Osteocyte (in vitro differentiated cells): ENCODE measurements around the gene PADI2. TPM values are rescaled to one million over a fixed set of nuclear protein-coding genes. Genes with fewer than 3 reads are reported as not detected.

Experiments
- DNase-seq: peaks from one replicate; pipeline ENCODE4 v3.0.0; 2021; ENCODE audit warnings: mixed read lengths; ENCODE audit not compliant: unreplicated experiment; ENCODE audit errors: extremely low spot score
- H3K27ac Mint-ChIP-seq: one replicate; pipeline ENCODE4 v1.8.0; 2021; ENCODE audit warnings: mild to moderate bottlenecking, mixed read lengths; ENCODE audit not compliant: unreplicated experiment
- H3K27me3 Mint-ChIP-seq: one replicate; pipeline ENCODE4 v1.8.0; 2021; ENCODE audit warnings: mixed read lengths; ENCODE audit not compliant: unreplicated experiment
- H3K36me3 Mint-ChIP-seq: one replicate; pipeline ENCODE4 v1.8.0; 2021; ENCODE audit warnings: mixed read lengths; ENCODE audit not compliant: unreplicated experiment
- H3K4me1 Mint-ChIP-seq: one replicate; pipeline ENCODE4 v1.8.0; 2021; ENCODE audit warnings: mixed read lengths; ENCODE audit not compliant: unreplicated experiment
- H3K4me3 Mint-ChIP-seq: one replicate; pipeline ENCODE4 v1.8.0; 2021; ENCODE audit warnings: mild to moderate bottlenecking, moderate library complexity, mixed read lengths; ENCODE audit not compliant: unreplicated experiment
- H3K9me3 Mint-ChIP-seq: one replicate; pipeline ENCODE4 v1.8.0; 2021; ENCODE audit warnings: mixed read lengths; ENCODE audit not compliant: unreplicated experiment
- CTCF ChIP-seq: fragments of 200-600 bp; sonication (generic); IDR thresholded peaks from 2 replicates; pipeline ENCODE4 v1.5.0; 2021; ENCODE audit warnings: antibody characterized with exemption, mild to moderate bottlenecking, moderate library complexity
- total RNA-seq: library from RNA; stranded (reverse); gene quantifications from 2 replicates; pipeline ENCODE4 v1.2.1, GENCODE V29; 2021

Gene PADI2
- total RNA-seq, 1 donor from 2014 or later = 111 TPM

- Mint-ChIP-seq H3K9me3 (peaks cover 4% of the 10 kb centered on the region), H3K27me3 (no peaks in the 10 kb centered on the region), H3K27ac (no peak overlapping the region), H3K36me3 (no peaks in the 10 kb centered on the region), H3K4me3 (no peak overlapping the region), H3K4me1 (peaks cover 51% of the 10 kb centered on the region)
- no peak for TF ChIP-seq CTCF
- peak; percentile 17 for DNase-seq
Observed at GRCh38 chr1:17165823-17166222, 46.6 kb upstream of the PADI2 start.

DNA sequence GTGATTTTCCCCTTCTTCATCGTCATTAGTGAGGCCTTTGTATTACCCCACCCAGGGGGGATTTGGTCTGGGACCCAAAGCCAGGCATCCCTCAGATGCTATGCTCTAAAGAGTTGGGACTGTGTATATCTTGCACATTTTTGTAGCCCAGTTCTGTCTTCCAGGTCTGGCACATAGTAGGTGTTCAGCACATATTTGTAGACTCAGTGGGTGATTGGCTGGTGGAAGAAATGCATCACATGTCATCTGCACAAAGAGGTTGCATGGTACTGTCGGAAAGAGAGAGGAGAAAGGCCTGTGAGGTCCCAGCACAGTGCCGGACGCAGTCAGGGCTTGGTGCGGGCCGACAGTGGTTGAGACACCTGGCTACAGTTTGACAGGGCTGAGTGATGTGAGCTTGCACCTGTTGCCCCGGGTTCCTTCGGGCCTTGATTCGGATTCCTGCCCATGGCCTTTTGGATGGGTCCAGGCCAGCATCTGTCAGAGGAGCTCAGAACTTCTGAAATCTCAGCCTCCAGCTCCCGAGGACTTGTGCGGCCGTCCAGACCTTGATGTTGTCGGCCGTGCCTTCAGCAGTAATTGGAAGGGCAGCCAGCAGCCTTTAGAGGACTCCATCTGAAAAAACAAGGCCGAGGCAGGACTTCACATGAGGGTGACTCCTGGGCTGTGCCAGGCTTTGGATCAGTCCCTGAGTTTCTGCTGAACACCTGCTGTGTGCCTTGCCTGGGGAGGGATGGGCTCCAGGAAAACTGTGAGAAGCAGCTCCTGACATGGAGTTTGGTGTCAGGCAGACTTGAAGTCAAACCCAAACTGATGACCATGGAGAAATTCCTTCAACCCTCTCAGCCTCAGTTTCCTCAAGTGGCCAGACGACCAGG lies 44.8 kb upstream of the PADI2 start:
- Mint-ChIP-seq H3K4me3 (no peak overlapping the region), H3K9me3 (peaks cover 4% of the 10 kb centered on the region), H3K36me3 (no peaks in the 10 kb centered on the region), H3K27me3 (no peaks in the 10 kb centered on the region), H3K27ac (no peak overlapping the region), H3K4me1 (peaks cover 37% of the 10 kb centered on the region)
- TF ChIP-seq CTCF = no peak
- peak; percentile 63 for DNase-seq

DNA sequence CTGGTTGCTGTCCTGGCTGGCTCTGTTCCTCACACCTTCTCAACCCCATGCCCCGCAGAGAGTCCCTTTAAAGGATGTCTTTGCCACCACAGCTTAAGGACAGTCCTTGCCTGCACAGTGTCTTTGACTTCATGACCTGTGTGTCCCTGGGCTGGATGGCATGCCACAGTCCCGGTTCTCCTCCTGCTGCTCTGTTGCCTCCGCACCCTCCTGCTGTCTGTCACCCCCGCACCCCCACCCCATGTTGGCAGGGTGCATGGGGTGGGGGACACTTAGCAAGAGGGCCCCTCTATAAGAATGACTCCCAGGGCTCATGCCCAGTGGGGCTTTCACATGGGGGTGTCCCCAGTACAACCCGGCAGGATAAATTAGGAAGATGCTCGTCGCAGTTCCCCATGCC lies 44.1 kb upstream of the PADI2 start:
- Mint-ChIP-seq H3K4me3 (no peak overlapping the region), H3K27ac (no peak overlapping the region), H3K4me1 (peaks cover 30% of the 10 kb centered on the region), H3K36me3 (no peaks in the 10 kb centered on the region), H3K9me3 (peaks cover 4% of the 10 kb centered on the region), H3K27me3 (no peaks in the 10 kb centered on the region)
- no peak for TF ChIP-seq CTCF
- peak; percentile 75 for DNase-seq

DNA sequence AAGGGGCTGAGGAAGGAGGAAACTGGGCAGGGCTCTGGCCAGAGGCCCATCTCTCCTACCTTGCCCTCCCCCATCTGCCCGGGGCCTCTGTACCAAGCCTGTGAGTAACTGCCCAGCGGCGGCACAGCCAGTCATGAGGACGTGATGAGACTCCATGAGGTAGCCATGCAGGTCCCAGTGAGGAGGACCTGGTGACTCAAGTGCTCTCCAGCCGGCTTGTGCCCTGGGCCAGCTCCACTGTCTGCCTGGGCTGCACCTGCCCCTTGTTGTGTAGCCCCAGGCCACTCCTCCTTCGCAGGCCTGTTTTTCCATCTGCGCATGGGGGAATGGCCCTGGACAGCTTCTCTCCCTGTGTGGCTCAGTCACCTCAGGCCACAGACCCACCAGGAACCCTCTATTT lies 43.7 kb upstream of the PADI2 start:
- no peak overlapping the region for H3K4me3 Mint-ChIP-seq
- TF ChIP-seq CTCF = no peak
- DNase-seq = peak; percentile 77
- H3K36me3 Mint-ChIP-seq = no peaks in the 10 kb centered on the region
- peaks cover 4% of the 10 kb centered on the region for H3K9me3 Mint-ChIP-seq
- H3K27ac Mint-ChIP-seq = no peak overlapping the region
- H3K4me1 Mint-ChIP-seq = peaks cover 26% of the 10 kb centered on the region
- H3K27me3 Mint-ChIP-seq = no peaks in the 10 kb centered on the region

GRCh38 chr1:17161926-17162800 lies 42.9 kb upstream of the PADI2 start:
- H3K9me3 Mint-ChIP-seq = peaks cover 4% of the 10 kb centered on the region
- DNase-seq = no peak
- H3K4me1 Mint-ChIP-seq = peaks cover 18% of the 10 kb centered on the region
- no peaks in the 10 kb centered on the region for H3K27me3 Mint-ChIP-seq
- no peak for TF ChIP-seq CTCF
- H3K27ac Mint-ChIP-seq = no peak overlapping the region
- no peaks in the 10 kb centered on the region for H3K36me3 Mint-ChIP-seq
- no peak overlapping the region for H3K4me3 Mint-ChIP-seq
